ENCODE measurements around the gene KRT33A.
A peak's percentile ranks its signal among the peaks of the same experiment; 100 is the strongest.

KRT33A gene

GRCh38 chr17:41327411-41328120 lies 23.1 kb downstream of the KRT33A start:
- DNase-seq = no peak

- DNase-seq = no peak
Observed at GRCh38 chr17:41326173-41327145, 24.2 kb downstream of the KRT33A start.

GRCh38 chr17:41325611-41326010 lies 25.0 kb downstream of the KRT33A start:
- DNase-seq = no peak

GRCh38 chr17:41325126-41325525 lies 25.5 kb downstream of the KRT33A start:
- no peak for DNase-seq

- peak; percentile 4 for DNase-seq
Observed at GRCh38 chr17:41324180-41325075, 26.2 kb downstream of the KRT33A start.

- no peak for DNase-seq
Observed at GRCh38 chr17:41322903-41323895, 27.4 kb downstream of the KRT33A start.

- peak; percentile 47 for DNase-seq
Observed at GRCh38 chr17:41322094-41322902, 28.3 kb downstream of the KRT33A start.

GRCh38 chr17:41318231-41318630 lies 32.4 kb downstream of the KRT33A start:
- DNase-seq = no peak

- no peak for DNase-seq
Observed at GRCh38 chr17:41315814-41316445, 34.7 kb downstream of the KRT33A start.

GRCh38 chr17:41315204-41315794 lies 35.3 kb downstream of the KRT33A start, which contains the start of gene KRTAP17-1:
Gene KRTAP17-1, minus strand, starts transcription at chr17:41315710. Its CDS starts 60 bp downstream, at chr17:41315650.
- no peak for DNase-seq

GRCh38 chr17:41311111-41311510 lies 39.5 kb downstream of the KRT33A start:
- DNase-seq = no peak

GRCh38 chr17:41308918-41309359 lies 41.7 kb downstream of the KRT33A start, which contains the start of gene KRTAP16-1:
Gene KRTAP16-1, minus strand, starts transcription at chr17:41309309. Its CDS starts 56 bp downstream, at chr17:41309253.
- no peak for DNase-seq

- peak; percentile 13 for DNase-seq
Observed at GRCh38 chr17:41308251-41308917, 42.2 kb downstream of the KRT33A start.

GRCh38 chr17:41307647-41308046 lies 43.0 kb downstream of the KRT33A start:
- no peak for DNase-seq

- DNase-seq = no peak
Observed at GRCh38 chr17:41304091-41304490, 46.5 kb downstream of the KRT33A start.

GRCh38 chr17:41302981-41303380 lies 47.6 kb downstream of the KRT33A start:
- no peak for DNase-seq

- DNase-seq = no peak
Observed at GRCh38 chr17:41301916-41302901, 48.4 kb downstream of the KRT33A start, which contains the start of gene KRTAP29-1. Gene KRTAP29-1, minus strand, starts transcription at chr17:41302851. Its CDS starts 0 bp downstream, at chr17:41302851.
